Measurements from ENCODE around the gene HOXD9.

- TF ChIP-seq CTCF (IDR thresholded peaks at IDR 0.05 in 8 of 11, conservative IDR thresholded peaks at IDR 0.05 in 3 of 11) (no peak), POLR2AphosphoS5 (IDR thresholded peaks at IDR 0.05) (no peak)
Measured at GRCh38 chr2:176124947-176125771, 2.6 kb downstream of the HOXD9 start.

Measured in spleen (tissue), 7 donors.